Stimulated activated CD8-positive, alpha-beta memory T cell treated with anti-CD3 and anti-CD28 coated beads, Interleukin-4, amount 100 ng/mL, for 1 hour (primary cell): Measurements from ENCODE around the gene SRD5A1.

Experiments used
- DNase-seq, 2 donors: peaks; one replicate each; pipeline ENCODE4 v3.0.0-alpha.2; 2020; ENCODE audit warnings: low read depth in 2 of 2, low spot score in 1 of 2

Gene SRD5A1

DNA sequence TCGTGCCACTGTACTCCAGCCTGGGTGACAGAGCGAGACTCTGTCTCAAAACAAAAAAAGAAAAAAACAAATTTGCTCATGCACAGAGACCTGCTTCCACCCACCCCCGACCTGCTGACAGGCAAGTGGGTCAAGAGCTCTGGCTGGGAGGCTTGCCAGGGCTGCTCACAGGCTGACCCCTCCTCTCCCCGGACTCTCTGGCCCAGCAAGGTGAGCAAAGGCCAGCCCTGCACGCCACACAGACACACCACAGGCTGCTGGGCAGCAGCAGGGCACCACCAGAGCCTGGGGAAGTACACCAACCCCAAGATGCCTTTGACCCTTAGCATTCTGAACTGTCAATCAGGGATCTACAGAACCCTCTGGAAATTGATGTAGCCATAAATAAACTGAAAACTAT lies 29.6 kb upstream of the SRD5A1 start:
- DNase-seq = no peak

DNA sequence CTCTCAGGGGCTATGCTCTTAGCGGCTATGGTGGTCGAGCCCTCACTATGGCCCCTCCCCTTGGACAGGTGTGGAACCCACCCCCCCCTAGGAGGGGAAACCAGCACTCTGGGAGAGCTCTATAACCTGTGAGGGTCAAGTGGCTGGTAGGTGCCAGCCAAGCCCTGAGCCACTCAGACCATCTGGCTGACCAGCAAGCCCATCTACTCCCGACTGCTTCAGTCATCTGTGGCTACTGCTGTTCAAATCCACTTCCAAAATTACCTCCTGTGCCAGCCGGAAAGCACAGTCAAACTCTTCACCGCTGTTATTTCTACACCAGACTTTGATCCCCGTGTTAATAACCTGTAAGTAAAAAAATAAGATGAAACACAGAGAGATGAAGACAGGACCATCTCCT lies 28.9 kb upstream of the SRD5A1 start:
- DNase-seq = no peak

GRCh38 chr5:6604946-6605345 lies 28.3 kb upstream of the SRD5A1 start:
- no peak for DNase-seq

GRCh38 chr5:6606884-6607558 lies 26.2 kb upstream of the SRD5A1 start:
- no peak for DNase-seq

- no peak for DNase-seq
These were observed 25.7 kb upstream of the SRD5A1 start for GRCh38 chr5:6607559-6607936.

- no peak for DNase-seq
These were observed 25.2 kb upstream of the SRD5A1 start for GRCh38 chr5:6608016-6608415.

GRCh38 chr5:6611334-6612256 lies 21.6 kb upstream of the SRD5A1 start:
- DNase-seq = no peak

DNA sequence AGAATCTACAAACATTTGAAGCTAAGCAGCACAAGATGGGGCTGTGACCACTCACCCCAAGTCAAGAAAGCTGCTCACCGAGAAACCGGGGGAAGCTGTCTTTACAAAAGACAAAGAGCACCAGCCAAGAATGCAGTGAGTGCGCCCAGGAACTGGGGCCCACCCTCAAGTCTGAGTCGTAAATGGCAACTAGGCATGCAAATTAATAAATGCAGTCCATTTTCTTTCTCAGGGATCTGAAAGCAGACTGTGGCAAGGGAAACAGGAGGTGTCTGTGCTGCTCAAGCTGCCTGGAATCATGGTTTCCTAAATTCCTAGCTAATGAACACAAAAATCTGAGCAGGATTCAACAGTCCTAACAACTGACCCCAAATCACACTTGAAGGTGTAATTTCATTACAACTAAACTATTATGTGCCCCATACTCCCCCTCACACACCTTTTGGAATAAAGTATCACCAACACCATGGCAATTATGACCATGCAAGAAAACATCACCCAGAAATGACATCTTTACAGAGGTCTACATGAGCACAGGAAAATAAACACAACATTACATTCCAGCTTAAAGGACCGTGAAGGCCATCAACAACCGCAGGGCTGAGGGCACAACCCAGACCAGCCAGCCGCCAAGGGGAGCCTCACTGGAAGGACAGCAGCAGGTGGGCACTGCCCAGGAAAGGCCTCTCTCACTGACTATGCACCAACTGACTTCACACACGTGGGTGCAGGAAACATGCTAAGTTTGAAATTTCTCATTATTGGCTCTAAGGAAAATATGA lies 18.0 kb upstream of the SRD5A1 start:
- no peak for DNase-seq

- no peak for DNase-seq
These were observed 16.6 kb upstream of the SRD5A1 start for GRCh38 chr5:6616632-6617031.

DNA sequence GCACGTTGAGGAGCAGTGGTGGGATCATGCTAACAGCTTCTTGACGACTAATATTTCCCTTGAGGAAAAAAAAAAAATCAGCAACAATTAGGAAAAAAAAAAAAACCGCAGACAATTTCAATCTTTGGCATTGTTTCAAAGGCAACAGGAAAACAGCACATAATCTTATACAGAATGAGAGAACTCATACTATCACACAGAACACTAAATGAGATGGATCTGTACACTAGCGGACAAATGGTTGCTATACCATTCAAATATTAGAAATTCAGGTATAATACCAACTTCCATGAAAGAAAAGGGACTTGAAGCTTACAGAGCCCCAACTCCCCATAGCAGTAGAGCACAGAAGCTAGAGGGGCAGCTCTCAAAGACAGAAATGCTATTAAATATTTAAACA lies 10.0 kb upstream of the SRD5A1 start:
- no peak for DNase-seq

DNA sequence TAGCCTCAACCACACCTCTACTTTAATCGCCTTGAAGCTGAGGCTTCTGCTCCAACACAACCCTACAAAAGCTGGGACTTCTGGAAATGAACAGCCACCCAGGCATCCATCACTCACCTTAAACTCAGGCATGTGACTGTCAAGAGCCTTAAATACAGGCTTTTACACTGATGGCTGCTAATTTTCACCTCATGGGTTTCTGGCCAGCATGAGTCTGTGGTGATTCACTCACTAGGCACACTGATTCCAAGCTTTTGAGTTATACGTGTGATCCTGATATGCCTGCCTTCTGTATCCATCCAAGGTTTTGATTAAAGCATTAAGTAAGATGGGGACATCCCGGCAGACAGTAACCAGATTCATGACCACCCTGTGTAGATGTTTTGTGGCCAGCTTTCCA lies 9.3 kb upstream of the SRD5A1 start:
- no peak for DNase-seq

- no peak for DNase-seq
These were observed 6.7 kb upstream of the SRD5A1 start for GRCh38 chr5:6626508-6626907.

DNA sequence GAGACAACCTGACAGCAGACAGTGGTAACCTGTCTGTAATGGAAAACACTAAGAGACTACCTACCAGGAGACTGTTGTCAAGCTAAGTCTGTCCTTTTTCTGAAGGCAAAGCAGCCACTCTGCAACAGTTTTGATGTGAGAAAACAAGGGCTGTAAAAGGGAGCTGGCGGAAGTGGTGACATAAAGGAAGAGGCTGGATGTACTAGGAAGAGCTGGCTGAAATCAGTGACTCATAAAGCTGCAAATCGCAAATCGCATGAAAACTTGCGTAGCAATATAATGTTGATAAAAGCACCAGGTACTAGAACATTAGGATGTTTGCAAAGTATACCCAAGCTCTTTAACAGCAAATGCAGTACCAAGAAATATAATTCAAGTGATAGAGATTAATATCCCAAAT lies 1.8 kb upstream of the SRD5A1 start:
- no peak for DNase-seq

GRCh38 chr5:6632324-6632887 lies 834 bp upstream of the SRD5A1 start:
- DNase-seq = no peak

GRCh38 chr5:6633469-6634245 lies 417 bp downstream of the SRD5A1 start:
- DNase-seq = no peak

GRCh38 chr5:6634306-6634705 lies 1.1 kb downstream of the SRD5A1 start:
- DNase-seq = no peak

GRCh38 chr5:6634788-6635430 lies 1.7 kb downstream of the SRD5A1 start:
- DNase-seq = no peak

DNA sequence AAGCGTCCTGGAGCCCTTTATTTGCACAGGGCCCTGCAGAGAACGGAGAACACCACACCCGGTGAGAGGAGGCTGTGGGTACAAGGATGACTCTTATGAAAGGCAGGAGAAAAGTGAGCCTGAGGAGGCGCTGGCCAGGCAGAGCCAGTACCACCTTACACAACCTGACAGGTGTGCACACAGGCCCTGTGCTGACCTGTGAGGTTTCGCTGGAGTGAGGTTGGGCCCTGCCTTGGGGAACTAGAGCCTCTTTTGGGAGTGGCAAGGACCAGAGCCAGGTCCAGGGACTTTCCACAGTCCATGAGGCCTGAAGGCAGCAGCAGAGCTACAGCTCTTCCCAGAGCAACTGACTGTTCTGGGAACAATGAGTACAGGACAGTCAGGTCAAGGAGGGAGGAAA lies 3.1 kb downstream of the SRD5A1 start:
- no peak for DNase-seq

- DNase-seq = no peak
These were observed 3.8 kb downstream of the SRD5A1 start for GRCh38 chr5:6637022-6637421.

DNA sequence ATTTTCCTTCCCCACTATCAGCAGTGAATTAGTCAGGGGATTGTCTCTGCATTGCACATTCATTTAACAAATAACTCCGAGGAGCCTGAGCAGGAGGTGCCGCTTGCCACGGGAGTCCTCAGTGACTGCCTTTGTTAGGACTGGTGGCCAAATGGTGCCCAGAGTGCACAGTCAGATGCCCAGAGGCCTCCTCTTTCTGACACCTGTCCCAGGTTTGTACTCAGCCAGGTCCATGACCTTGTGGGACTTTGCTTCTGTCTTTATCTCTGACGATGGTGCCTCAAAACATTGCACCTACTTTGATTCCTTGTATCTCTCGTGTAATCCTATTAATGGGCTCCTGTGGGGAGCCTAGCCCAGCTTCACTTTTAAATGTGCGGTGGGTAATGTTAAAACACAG lies 4.3 kb downstream of the SRD5A1 start:
- DNase-seq = no peak
